IPS-18a (cell line): ENCODE results near the gene VPS18.

Experiments used
- H3K27ac ChIP-seq: one replicate; pipeline ENCODE4 v1.5.1; 2013; ENCODE audit warnings: low read length
- H3K27me3 ChIP-seq: one replicate; pipeline ENCODE4 v1.6.1; 2013; ENCODE audit warnings: mild to moderate bottlenecking, low read length; ENCODE audit not compliant: control insufficient read depth, insufficient read depth
- H3K36me3 ChIP-seq: one replicate; pipeline ENCODE4 v1.6.1; 2013; ENCODE audit warnings: low read depth, low read length; ENCODE audit not compliant: control insufficient read depth
- H3K4me1 ChIP-seq: one replicate; pipeline ENCODE4 v1.6.1; 2013; ENCODE audit warnings: low read depth, low read length; ENCODE audit not compliant: control insufficient read depth
- H3K4me3 ChIP-seq: one replicate; pipeline ENCODE4 v1.5.1; 2013; ENCODE audit warnings: low read length
- H3K9ac ChIP-seq: one replicate; pipeline ENCODE4 v1.6.1; 2013; ENCODE audit warnings: mild to moderate bottlenecking, low read length, moderate library complexity
- H3K9me3 ChIP-seq: one replicate; pipeline ENCODE4 v1.6.1; 2013; ENCODE audit warnings: low read depth, low read length; ENCODE audit not compliant: control insufficient read depth

The VPS18 gene

DNA sequence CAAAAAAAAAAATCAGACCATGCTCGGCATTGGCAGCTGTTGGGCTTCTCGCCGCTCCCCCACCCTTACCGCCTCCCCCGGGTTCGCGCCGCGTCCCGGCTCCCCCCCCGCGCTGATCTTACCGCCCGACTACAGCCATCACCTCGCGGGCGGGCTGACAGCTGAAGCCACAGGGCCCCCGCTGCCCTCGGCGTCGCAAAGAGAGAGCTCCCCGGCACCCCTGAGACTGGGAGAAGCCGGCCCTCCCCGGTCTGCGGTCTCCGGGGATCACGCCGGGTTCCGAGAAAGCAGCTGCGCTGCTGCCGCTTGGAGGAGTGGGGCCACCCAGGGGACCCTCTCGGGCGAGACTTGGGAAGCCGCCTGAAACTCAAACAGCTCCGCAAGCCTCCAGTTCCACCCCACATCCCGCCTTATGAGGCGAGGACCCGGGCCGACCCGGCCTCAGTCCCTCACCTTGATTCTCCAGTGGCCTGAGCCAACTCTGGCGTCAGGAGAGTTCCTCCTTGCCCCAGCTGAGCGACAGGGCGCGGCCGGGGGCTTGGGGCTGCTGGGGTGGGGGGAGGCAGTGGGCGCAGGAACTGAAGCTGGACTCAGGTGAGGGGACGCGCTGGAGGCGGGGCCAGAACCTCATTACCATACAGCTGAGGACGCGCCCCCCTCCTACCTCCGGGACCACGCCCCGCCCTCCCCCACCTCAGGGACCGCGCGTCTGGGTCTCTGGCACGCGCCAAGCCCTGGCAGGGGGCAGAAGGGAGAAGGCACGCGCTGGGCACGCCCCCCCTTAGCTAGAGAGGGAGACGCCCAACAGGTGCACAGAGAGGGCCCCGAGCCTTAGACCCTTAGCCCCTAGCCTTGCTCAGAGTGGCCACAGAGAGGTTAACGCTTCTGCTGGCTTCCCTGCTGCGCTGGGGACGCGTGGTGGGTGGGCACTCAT, 33.9 kb downstream of the VPS18 start:
- H3K27me3 ChIP-seq = peaks cover 100% of the 10 kb centered on the region
- H3K4me1 ChIP-seq = peaks cover 19% of the 10 kb centered on the region
- no peaks in the 10 kb centered on the region for H3K36me3 ChIP-seq
- H3K9ac ChIP-seq = no peak overlapping the region
- H3K9me3 ChIP-seq = no peaks in the 10 kb centered on the region
- peak overlapping the region; percentile 59 for H3K4me3 ChIP-seq
- no peak overlapping the region for H3K27ac ChIP-seq

DNA sequence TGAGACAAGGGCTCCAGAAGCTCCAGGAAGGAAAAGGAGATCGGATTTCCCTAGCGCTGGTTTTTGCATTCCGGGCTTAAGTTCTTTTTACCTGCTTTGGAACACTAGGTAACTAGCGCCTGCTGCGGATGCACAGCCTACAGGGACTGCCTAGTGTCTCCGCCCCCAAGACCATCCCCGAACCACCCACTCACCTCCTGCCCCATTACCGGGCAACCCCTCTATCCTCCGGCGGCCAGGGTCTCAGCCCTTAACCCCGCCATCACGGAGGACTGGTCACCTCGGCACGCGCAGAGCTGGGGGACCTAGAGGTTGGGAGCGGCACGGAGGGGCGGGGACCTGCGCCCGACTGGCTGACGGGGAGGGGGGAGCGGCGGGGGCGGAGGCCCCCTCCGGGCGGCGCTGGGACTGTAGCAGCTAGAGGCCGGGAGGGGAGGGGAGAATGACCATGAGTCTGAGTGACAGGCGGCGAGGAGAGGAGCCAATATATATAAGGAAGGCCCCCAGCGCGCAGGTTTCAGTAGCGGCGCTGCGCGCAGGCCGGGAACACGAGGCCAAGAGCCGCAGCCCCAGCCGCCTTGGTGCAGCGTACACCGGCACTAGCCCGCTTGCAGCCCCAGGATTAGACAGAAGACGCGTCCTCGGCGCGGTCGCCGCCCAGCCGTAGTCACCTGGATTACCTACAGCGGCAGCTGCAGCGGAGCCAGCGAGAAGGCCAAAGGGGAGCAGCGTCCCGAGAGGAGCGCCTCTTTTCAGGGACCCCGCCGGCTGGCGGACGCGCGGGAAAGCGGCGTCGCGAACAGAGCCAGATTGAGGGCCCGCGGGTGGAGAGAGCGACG, 34.8 kb downstream of the VPS18 start, which contains the start of gene DLL4:
Gene DLL4 (plus strand): TSS at position 520 of the 839 bp plus-strand sequence. CDS start 329 bp downstream, outside the sequence.
- Histone ChIP-seq H3K4me1 (peaks cover 19% of the 10 kb centered on the region), H3K9me3 (no peaks in the 10 kb centered on the region), H3K9ac (no peak within 1 kb of the TSS), H3K36me3 (no peaks in the 10 kb centered on the region), H3K27ac (no peak within 1 kb of the TSS), H3K4me3 (peak within 1 kb of the TSS; percentile 59), H3K27me3 (peaks cover 98% of the 10 kb centered on the region)

DNA sequence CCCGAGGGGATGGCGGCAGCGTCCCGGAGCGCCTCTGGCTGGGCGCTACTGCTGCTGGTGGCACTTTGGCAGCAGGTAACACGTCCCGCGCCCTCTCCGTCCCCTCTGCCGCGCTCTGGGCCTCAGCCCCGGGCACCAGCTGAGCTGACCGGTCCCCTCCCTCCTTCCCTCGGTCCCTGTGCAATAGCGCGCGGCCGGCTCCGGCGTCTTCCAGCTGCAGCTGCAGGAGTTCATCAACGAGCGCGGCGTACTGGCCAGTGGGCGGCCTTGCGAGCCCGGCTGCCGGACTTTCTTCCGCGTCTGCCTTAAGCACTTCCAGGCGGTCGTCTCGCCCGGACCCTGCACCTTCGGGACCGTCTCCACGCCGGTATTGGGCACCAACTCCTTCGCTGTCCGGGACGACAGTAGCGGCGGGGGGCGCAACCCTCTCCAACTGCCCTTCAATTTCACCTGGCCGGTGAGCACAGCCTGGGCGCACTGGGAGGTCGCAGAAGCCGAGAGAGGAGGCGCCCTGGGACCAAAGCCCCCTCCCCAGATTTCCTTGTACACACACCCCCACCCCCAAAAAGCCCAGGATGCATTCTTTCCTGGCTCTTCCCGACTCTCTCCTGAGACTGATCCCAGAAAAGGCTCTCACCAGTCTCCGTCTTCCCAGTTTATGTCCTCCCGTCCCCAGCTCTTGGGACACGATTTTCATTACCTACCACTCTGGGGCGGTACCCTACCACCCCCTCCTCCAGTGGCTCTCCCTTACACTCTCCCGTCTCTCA, 35.6 kb downstream of the VPS18 start:
- peaks cover 90% of the 10 kb centered on the region for H3K27me3 ChIP-seq
- H3K4me3 ChIP-seq = peak overlapping the region; percentile 59
- peaks cover 19% of the 10 kb centered on the region for H3K4me1 ChIP-seq
- no peak overlapping the region for H3K27ac ChIP-seq
- no peaks in the 10 kb centered on the region for H3K36me3 ChIP-seq
- no peak overlapping the region for H3K9ac ChIP-seq
- H3K9me3 ChIP-seq = no peaks in the 10 kb centered on the region

DNA sequence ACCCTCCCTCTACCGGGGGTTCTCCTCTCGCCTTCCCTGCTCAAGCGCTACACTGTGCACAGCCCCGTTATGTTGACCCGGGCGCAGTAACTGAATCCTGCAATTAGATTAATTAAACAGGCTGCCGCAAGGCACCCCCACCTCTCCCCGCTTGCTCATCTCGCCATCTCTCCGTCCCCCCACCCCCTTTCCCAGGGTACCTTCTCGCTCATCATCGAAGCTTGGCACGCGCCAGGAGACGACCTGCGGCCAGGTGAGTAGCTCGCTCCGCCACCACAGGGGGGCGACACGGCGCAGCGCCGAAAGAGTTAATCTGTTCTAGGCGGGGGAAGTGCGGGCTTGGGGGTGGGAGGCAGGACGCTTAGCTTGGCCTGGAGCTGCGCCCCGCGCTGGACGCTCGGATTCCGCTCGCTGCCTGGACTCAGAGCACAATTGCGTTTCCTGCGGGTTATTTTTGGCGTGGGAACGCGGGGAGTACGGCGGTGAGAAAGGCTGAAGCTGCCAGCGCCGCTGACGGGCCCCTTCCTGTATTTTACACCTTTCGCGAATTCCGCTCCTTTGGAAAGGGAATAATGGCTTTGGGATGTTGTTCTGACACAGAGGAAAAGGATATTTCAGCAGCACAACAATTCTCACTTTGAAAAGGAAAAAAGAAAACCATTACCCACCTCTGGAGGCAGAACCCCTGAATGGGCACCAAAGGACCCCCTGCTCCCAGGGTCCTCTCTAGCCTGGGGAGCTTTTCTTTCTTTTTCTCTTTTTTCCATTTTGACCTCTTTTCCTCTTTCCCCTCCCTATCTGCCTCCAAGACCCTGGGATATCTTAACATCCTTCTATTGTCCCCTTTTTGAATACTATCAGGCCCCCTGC, 36.4 kb downstream of the VPS18 start:
- Histone ChIP-seq H3K9ac (no peak overlapping the region), H3K4me3 (peak overlapping the region; percentile 59), H3K4me1 (peaks cover 18% of the 10 kb centered on the region), H3K36me3 (no peaks in the 10 kb centered on the region), H3K9me3 (no peaks in the 10 kb centered on the region), H3K27me3 (peaks cover 82% of the 10 kb centered on the region), H3K27ac (no peak overlapping the region)

DNA sequence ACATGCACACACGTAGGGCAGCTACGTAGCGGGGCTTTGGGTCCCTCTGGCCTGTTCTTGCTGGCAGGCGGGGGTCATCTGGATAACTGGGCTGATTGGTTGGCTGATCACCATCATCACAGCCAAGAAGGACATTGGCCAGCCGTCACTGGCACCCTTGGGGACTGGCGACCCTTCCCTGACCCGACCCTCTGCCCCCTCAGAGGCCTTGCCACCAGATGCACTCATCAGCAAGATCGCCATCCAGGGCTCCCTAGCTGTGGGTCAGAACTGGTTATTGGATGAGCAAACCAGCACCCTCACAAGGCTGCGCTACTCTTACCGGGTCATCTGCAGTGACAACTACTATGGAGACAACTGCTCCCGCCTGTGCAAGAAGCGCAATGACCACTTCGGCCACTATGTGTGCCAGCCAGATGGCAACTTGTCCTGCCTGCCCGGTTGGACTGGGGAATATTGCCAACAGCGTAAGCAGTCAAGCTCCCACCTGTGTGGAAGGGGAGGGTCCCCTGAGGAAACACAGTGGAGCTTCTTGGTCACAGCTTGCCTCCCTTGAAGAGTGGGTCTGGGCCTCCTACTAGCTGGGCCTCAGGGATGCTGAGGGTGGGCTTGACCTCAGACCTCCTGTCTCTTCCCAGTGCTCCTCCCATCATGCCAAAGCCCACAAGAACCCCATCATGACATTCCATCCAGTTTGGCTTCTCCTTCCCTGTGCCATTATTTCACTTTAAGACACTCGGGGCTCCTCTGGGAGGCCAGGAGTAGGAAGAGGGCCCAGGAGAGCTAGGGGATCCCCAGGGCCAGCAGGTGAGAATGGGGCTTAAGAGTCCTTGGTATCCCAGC, 37.3 kb downstream of the VPS18 start:
- H3K36me3 ChIP-seq = no peaks in the 10 kb centered on the region
- no peak overlapping the region for H3K9ac ChIP-seq
- H3K27ac ChIP-seq = no peak overlapping the region
- H3K27me3 ChIP-seq = peaks cover 73% of the 10 kb centered on the region
- H3K9me3 ChIP-seq = no peaks in the 10 kb centered on the region
- H3K4me3 ChIP-seq = no peak overlapping the region
- H3K4me1 ChIP-seq = peaks cover 12% of the 10 kb centered on the region

DNA sequence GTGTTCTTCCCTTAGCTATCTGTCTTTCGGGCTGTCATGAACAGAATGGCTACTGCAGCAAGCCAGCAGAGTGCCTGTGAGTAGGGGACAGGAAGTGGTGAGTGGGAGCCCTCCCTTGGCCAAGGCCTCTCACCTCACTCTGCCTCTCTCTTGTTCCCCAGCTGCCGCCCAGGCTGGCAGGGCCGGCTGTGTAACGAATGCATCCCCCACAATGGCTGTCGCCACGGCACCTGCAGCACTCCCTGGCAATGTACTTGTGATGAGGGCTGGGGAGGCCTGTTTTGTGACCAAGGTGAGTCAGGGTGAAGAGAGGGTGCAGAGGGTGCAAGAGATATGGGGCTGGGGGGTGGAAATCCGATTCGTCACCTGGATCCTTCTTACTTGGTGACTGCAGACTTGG, 37.9 kb downstream of the VPS18 start:
- H3K27me3 ChIP-seq = peaks cover 67% of the 10 kb centered on the region
- no peaks in the 10 kb centered on the region for H3K9me3 ChIP-seq
- H3K4me3 ChIP-seq = no peak overlapping the region
- H3K9ac ChIP-seq = no peak overlapping the region
- peaks cover 6% of the 10 kb centered on the region for H3K4me1 ChIP-seq
- H3K36me3 ChIP-seq = no peaks in the 10 kb centered on the region
- no peak overlapping the region for H3K27ac ChIP-seq

DNA sequence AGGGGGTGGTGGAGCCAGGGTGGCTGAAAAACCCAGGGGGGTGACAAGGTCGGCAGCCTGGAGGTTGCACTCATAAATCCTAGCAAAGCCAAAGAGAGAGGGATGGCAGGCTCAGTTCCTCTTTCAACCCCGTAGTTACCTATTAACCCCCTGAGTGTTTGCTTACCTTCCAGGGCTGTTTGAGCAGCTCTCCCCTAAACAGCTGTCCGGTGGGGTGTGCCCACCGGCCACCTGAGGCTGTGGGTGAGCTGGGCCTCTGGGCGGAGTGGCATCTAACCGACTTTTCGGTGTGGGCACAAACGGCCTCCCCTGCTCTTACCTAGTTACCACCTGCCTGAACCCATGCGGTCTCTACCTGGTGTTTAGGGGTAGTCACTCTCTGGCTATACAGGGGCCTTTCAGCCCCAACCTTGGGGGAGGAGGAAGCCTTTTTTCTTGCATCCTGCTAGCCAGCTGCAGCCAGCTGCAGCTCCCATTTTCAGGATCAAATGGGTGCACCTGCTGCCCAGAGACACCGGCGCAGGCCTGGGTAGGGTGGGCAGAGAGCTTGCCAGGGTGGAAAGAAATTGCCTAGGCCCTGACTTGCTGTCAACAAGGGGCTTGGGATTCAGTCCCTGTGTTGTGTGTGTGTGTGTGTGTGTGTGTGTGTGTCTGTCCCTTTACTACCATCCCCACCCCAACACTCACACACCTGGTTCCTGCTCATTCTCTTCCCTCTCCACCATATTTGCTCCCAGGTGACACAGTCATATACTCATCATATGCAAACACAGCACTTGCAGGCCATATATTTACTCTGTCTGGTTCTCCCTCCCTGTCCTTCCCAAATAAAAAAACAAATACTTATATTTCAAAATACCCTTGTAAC, 38.6 kb downstream of the VPS18 start:
- Histone ChIP-seq H3K27ac (no peak overlapping the region), H3K36me3 (no peaks in the 10 kb centered on the region), H3K9me3 (no peaks in the 10 kb centered on the region), H3K4me3 (no peak overlapping the region), H3K4me1 (peaks cover 3% of the 10 kb centered on the region), H3K27me3 (peaks cover 59% of the 10 kb centered on the region), H3K9ac (no peak overlapping the region)

DNA sequence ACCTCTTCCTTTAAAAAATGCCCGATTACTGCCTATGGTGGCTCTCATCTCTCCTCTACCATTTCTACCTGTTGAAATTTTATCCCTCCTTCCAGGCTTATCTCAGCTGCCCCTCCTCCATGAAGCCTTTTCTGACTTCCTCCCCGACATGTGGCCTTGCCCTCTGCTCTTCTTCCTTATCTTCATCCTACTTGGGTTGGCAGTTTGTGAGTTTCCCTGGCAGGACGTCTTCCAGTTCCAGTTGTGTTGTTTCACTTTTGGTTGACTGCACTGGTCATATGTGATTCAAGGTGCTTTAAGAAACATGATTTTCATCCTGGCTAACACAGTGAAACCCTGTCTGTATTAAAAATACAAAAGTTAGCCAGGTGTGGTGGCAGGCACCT, 39.3 kb downstream of the VPS18 start:
- Histone ChIP-seq H3K9ac (no peak overlapping the region), H3K4me3 (no peak overlapping the region), H3K27me3 (peaks cover 53% of the 10 kb centered on the region), H3K27ac (no peak overlapping the region), H3K36me3 (no peaks in the 10 kb centered on the region), H3K4me1 (peaks cover 3% of the 10 kb centered on the region), H3K9me3 (no peaks in the 10 kb centered on the region)

DNA sequence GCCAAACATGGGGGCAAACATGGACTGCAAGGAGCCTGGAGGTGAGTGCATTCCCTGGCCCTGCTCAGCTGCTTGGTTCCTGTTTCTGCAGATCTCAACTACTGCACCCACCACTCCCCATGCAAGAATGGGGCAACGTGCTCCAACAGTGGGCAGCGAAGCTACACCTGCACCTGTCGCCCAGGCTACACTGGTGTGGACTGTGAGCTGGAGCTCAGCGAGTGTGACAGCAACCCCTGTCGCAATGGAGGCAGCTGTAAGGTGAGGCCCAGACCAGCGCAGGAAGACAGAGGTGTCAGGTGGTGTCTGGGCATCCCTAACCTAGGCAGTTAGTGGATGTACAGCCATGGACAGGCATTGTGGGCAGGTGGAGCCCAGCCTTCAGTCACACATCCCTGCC, 40.2 kb downstream of the VPS18 start:
- H3K27ac ChIP-seq = no peak overlapping the region
- H3K4me1 ChIP-seq = peaks cover 3% of the 10 kb centered on the region
- H3K4me3 ChIP-seq = no peak overlapping the region
- no peaks in the 10 kb centered on the region for H3K36me3 ChIP-seq
- H3K27me3 ChIP-seq = peaks cover 44% of the 10 kb centered on the region
- no peaks in the 10 kb centered on the region for H3K9me3 ChIP-seq
- no peak overlapping the region for H3K9ac ChIP-seq
